GM19043 (cell line): ENCODE results near the gene TRAP1.
"Not testable (repeated sequence)": the region's sequence is repeated elsewhere in the genome, so short reads cannot be mapped to it uniquely, and the experiment has no call there.

Experiments used
- ATAC-seq: cut with Tn5 transposase; IDR thresholded peaks from one replicate; pipeline ENCODE4 v1.9.1; 2021; ENCODE audit warnings: low read depth; ENCODE audit not compliant: unreplicated experiment

Gene TRAP1

GRCh38 chr16:3715430-3715829, 1.9 kb downstream of the TRAP1 start:
- no peak for ATAC-seq

DNA sequence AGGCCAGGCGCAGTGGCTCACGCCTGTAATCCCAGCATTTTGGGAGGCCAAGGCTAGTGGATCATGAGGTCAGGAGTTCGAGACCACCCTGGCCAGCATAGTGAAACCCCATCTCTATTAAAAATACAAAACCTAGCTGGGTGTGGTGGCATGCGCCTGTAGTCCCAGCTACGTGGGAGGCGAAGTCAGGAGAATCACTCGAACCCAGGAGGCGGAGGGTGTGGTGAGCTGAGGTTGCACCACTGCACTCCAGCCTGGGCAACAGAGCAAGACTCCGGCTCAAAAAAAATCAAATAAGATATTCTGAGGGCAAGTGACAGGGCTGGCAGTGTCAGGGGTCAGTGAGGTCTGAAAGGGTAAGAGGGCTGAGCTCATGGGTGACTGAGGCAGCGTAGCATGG, 2.9 kb downstream of the TRAP1 start:
- ATAC-seq: not testable (repeated sequence)

DNA sequence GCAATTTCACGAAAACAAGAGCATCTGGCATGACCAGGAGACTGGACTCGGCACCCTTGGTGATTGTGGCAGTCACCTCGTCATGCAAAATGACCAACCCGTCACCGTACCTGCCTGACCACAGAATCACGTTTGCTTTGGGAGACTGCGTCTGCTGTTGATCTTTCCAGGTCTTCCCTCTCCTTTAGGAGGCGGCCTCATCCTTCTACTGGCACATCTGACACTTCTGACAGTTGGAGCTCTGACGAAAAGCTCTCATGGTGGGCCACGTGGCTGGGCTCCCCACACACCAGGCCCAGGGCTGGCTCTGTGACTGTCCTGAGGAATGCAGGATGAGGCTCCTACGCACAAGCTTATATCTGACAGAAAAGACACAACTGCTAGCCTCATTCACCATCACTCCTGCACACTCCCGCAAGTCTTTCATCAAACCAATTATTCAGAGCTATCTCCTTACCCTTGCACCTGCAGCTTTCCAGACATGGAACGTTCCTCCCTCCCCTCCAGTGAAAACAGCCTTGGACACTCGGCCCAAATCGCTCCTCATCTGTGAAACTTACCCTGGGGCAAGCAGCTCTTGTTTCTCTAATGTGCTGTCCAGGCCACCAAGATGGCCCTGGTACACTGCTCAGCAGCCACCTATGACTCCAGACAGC, 3.6 kb downstream of the TRAP1 start:
- no peak for ATAC-seq

DNA sequence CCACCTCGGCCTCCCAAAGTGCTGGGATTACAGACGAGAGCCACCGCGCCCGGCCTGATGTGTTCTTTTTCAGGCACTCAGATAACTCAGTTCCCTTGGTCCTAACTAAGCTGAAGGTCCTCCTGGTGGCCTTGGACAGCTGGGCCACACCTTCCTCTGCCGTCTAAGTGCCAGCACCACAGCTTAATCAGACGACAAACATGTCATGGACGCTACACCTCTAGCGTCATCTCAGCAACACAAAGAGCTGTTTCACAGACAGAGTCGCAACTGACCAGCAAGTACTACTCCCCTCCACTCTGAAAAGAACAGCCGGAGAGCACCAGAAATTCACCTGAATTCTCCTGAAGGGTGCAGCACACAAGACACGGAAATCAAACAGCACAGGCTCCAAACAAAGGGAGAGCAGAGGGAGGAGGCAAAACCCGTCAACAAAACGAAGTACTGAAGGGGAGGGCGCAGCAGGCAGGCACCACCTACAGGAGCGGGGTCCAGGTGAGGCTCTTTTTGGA, 4.4 kb downstream of the TRAP1 start:
- no peak for ATAC-seq

GRCh38 chr16:3706253-3707012, 10.9 kb downstream of the TRAP1 start:
- ATAC-seq: no peak

DNA sequence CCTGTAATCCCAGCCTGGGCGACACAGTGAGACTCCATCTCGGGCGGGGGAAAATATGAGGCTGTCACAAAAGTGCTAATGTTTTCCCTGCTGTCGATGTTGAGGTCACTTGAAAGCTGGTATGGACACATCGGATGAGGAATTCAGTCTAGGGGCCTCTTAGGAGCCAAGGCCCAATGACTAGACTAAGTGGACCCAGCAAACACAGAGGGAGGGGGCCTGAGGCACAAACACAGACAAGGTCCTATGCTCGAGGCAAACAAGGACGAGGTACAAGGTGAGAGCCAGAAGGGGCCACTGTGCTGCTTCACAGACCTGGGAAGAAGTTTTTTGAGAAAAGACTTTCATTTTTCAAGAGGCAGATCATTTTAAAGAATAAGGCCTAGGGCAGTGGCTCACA, 15.2 kb downstream of the TRAP1 start:
- ATAC-seq: no peak

GRCh38 chr16:3701531-3701930, 15.8 kb downstream of the TRAP1 start:
- no peak for ATAC-seq

DNA sequence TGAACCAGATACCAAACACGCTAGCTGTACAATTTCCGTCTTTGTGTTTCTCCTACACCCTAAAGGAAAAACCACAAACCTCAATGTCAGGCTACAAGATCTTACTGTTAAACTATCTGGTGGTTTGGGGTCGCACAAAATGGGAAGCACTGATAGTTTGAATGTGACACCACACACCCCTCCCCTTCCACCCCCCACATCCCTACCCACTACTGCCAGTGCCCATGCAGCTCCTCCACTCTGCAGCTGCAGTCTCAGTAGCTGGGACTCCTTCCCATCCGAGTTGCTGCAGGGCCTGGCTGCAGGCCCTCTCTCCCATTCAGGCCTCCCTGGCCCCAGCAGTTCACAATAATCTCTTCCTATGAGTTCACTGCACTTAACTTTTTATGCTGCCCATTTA, 18.4 kb downstream of the TRAP1 start:
- ATAC-seq: no peak

DNA sequence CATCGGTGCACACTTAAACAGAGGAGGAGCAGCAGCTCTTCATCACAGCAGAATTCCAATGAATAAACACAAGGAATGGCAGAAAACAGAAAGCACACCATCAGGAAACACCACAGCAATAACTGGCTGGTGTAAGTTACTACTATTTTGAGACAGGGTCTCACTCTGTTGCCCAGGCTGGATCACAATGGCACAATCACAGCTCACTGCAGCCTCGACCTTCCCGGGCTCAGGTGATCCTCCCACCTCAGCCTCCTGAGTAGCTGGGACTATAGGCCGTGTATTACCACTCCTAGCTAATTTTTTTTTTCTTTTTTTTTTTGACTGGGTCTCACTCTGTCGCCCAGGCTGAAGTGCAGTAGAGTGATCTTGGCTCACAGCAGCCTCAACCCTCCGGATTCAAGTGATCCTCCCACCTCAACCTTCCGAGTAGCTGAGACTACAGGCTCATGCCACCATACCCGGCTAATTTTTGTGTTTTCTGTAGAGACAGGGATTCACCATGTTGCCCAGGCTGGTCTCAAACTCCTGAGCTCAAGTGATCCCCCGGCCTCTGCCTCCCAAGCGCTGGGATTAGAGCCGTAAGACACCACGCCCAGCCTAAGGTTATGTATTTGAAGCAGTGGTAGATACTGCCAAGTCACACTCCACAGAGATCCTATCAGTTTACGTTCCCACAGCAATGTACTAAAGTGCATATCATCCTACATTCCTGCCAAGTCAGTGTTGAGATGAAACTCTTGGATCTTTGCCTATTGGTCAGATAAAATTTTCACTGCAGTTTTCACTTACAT, 20.7 kb downstream of the TRAP1 start:
- no peak for ATAC-seq

GRCh38 chr16:3695610-3696369, 21.5 kb downstream of the TRAP1 start:
- ATAC-seq: no peak

GRCh38 chr16:3694051-3694450, 23.3 kb downstream of the TRAP1 start:
- no peak for ATAC-seq

GRCh38 chr16:3691761-3692160, 25.6 kb downstream of the TRAP1 start:
- ATAC-seq: no peak

GRCh38 chr16:3690980-3691720, 26.2 kb downstream of the TRAP1 start:
- ATAC-seq: no peak

- ATAC-seq: no peak
Observed at GRCh38 chr16:3690470-3690928, 26.8 kb downstream of the TRAP1 start.

DNA sequence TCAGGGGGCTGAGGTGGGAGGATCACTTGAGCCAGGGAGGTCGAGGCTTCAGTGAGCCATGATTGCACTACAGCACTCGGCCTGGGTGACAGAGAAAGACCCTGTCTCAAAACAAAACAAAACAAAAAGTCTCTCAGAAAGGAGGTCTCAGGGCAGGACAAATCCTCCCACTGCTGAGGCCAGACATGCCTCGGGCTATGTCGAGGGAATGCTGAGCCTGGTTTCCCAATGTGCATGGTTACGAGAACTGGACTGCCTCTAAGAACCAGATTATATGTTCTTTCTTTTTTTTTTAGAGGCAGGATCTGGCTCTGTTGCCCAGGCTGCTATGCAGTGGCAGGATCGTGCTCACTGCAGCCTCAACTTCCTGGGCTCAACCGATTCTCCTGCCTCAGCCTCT, 27.6 kb downstream of the TRAP1 start:
- ATAC-seq: no peak

DNA sequence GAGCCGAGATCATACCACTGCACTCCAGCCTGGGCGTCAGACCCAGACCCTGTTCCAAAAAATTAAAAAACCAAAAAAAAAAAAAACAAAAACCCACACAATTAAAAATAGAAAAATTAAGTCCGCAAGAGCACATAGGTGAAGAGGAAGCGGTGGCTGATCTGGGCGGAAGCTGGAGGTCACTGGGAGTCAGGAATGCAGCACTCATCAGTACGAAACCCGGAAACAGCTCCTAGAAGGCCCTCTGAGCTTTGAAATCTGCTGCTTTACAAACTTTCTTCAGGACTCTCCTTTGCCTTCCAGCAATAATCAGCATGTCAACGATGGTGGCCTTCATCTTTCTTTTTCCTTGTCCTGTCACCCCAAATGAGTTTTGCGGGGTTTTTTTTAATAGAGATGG, 29.5 kb downstream of the TRAP1 start:
- ATAC-seq: no peak

GRCh38 chr16:3687021-3687420, 30.3 kb downstream of the TRAP1 start:
- ATAC-seq: no peak

GRCh38 chr16:3681206-3681605, 36.1 kb downstream of the TRAP1 start:
- ATAC-seq: no peak

DNA sequence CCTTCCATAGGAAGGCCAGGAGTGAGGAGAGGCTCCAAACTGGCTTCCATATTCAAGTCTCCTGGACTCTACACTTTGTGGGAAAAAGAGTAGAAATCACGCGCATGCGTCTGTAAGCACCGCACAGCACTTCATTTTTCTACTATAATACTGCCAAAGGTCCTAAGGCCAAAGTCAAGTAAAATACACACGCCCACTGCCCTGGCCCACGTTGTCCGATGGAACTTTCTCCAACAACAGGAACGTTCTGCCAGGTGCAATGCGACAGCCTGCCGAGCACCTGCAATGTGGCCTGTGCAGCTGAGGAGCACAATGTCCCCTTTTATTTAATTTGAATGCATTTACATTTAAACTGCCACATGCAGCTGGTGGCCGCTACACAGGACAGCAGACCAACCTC, 39.3 kb downstream of the TRAP1 start:
- no peak for ATAC-seq

DNA sequence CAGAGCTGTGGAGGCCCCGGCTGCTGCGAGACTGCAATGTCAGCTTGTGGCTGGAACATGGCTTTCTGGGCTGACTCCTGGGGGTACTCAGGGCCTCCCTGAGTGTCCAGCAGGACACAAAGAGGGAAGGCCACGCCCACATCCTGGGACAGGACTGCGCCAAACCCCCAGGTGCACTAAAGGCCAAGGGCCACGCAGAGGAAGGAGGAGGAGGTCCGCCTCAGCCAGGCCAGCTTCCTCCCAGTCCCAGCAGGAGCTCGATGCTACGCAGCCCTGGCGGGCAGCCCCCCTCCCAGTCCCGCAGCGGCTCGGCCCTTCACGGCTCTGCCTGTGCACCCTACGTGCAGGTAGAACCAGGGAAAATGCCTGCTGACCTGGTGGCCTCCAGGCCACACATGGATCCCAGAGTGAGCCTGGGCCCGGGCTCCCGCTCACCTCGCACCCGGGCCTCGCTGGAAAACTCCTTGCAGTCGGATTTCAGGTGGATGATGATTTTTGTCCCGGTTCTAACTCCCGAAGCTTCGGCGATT, 41.7 kb downstream of the TRAP1 start:
- ATAC-seq: no peak
